Tibial nerve (tissue), 4 donors: Measurements from ENCODE around the gene STOX2. TPM values are rescaled to one million over a fixed set of nuclear protein-coding genes. Genes with fewer than 3 reads are reported as not detected.
A peak's percentile ranks its signal among the peaks of the same experiment; 100 is the strongest.

Experiments used
- DNase-seq, 2 donors: peaks; one replicate each; pipeline ENCODE4 v3.0.0-alpha.2; 2019; ENCODE audit warnings: low spot score in 2 of 2
- H3K27ac ChIP-seq, 4 donors: fragments of 200-600 bp; sonication (generic) in 3 of 4; one replicate each; pipeline ENCODE4 v1.5.1; 2017 to 2019; ENCODE audit warnings: mild to moderate bottlenecking in 1 of 4
- H3K27me3 ChIP-seq, 2 donors: fragments of 200-600 bp; sonication (generic) in 1 of 2; one replicate each; pipeline versions ENCODE4 v1.5.1 to v1.6.0; 2017 to 2019
- H3K36me3 ChIP-seq, 3 donors: fragments of 200-600 bp; sonication (generic); one replicate each; pipeline ENCODE4 v1.5.1; 2018 to 2019
- H3K4me1 ChIP-seq, 4 donors: fragments of 200-600 bp; sonication (generic) in 3 of 4; one replicate each; pipeline ENCODE4 v1.5.1; 2017 to 2019
- H3K4me3 ChIP-seq, 4 donors: fragments of 200-600 bp; sonication (generic) in 3 of 4; one replicate each; pipeline ENCODE4 v1.5.1; 2017 to 2019; ENCODE audit warnings: mild to moderate bottlenecking in 1 of 4, moderate library complexity in 1 of 4
- H3K9me3 ChIP-seq, 4 donors: fragments of 200-600 bp; sonication (generic) in 3 of 4; one replicate each; pipeline ENCODE4 v1.5.1; 2017 to 2019
- EP300 ChIP-seq, 2 donors: sonication (generic); formaldehyde crosslinking; IDR thresholded peaks; one replicate each; pipeline ENCODE4 v1.6.1; 2017; ENCODE audit warnings: antibody characterized with exemption in 2 of 2, mild to moderate bottlenecking in 1 of 2
- POLR2A ChIP-seq, 2 donors: fragments of 450-650 bp; IDR thresholded peaks; one replicate each; pipeline ENCODE4 v1.6.1; 2017; ENCODE audit warnings: antibody characterized with exemption in 2 of 2, mild to moderate bottlenecking in 2 of 2, moderate library complexity in 2 of 2
- WGBS, 2 donors: methylation state at CpG; one replicate each; pipeline ENCODE4 v1.1.5; 2018; 5-methylcytosine and 5-hydroxymethylcytosine counted together
- total RNA-seq, 4 donors: library from RNA; depleted of rRNA; stranded (reverse); fragments of >200 nt; gene quantifications; one replicate each; pipeline ENCODE4 v1.1.0, GENCODE V29; 2016
- TF ChIP-seq, protein P1 (sequence below), 5 experiments: fragments of 200-600 bp in 3 of 5; fragments of 450-650 bp in 2 of 5; sonication (generic) in 3 of 5; IDR thresholded peaks; one replicate each; pipeline ENCODE4 v1.5.1; 2016 to 2019; ENCODE audit warnings: antibody characterized with exemption in 5 of 5, mild to moderate bottlenecking in 3 of 5, moderate library complexity in 2 of 5

Gene STOX2
- total RNA-seq, 4 donors from 2014 or later: 11.9 to 28.6 (median 17.9) TPM

DNA sequence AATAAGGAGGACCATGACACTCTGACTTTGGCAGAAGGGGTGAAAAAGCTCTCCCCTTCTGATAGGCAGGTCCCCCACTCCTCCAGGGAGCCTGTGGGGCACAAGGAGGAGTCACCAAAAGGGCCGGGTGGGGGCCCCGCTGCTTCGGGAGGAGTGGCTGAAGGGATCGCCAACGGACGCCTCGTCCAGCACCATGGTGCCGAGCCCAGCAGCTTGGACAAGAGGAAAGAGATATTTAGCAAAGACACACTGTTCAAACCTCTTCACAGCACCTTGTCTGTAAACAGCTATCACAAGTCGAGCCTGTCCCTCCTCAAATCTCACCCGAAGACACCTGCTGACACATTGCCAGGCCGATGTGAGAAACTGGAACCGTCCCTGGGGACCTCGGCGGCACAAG lies 105.6 kb downstream of the STOX2 start:
- Histone ChIP-seq H3K36me3 (peaks cover 0 to 34% (median 0%) of the 10 kb centered on the region in 3 donors), H3K27ac (no peak overlapping the region), H3K9me3 (peaks cover 0 to 5% (median 0%) of the 10 kb centered on the region in 4 donors), H3K27me3 (no peaks in the 10 kb centered on the region), H3K4me3 (no peak overlapping the region), H3K4me1 (no peaks in the 10 kb centered on the region)
- 96 to 97% methylated on average over 14 of the region's 14 CpGs for WGBS, 2 donors
- TF ChIP-seq, protein P1, sequence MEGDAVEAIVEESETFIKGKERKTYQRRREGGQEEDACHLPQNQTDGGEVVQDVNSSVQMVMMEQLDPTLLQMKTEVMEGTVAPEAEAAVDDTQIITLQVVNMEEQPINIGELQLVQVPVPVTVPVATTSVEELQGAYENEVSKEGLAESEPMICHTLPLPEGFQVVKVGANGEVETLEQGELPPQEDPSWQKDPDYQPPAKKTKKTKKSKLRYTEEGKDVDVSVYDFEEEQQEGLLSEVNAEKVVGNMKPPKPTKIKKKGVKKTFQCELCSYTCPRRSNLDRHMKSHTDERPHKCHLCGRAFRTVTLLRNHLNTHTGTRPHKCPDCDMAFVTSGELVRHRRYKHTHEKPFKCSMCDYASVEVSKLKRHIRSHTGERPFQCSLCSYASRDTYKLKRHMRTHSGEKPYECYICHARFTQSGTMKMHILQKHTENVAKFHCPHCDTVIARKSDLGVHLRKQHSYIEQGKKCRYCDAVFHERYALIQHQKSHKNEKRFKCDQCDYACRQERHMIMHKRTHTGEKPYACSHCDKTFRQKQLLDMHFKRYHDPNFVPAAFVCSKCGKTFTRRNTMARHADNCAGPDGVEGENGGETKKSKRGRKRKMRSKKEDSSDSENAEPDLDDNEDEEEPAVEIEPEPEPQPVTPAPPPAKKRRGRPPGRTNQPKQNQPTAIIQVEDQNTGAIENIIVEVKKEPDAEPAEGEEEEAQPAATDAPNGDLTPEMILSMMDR (IDR thresholded peaks at IDR 0.05): no peak
- TF ChIP-seq EP300 (IDR thresholded peaks at IDR 0.05): no peak
- no peak for TF ChIP-seq POLR2A (IDR thresholded peaks at IDR 0.05)
- no peak for DNase-seq

DNA sequence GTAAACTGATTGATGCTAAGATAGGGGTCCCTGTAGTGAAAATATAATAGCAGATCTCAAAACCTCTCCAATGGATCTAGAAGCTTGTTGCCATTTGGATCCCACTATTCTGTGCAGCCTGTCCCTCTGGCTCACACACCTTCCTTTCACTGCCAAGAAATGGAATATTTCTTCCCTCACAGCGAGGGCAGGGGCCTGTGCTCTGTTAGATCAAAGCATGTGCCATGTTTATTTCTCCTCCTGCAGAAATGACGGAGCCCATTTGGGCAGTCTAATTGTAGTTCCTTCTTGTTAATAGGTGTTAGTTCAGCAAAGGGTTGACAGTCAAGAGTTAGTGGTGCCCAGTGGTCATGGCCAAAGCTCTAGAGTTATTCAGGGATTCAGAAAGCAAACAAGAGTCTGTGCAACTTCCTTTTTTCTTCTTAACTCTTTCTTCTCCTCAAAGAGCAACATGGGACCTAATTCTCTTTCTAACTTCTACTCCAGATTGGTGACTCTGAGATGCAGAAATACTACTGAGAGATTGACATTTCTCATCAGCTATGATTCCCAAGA lies 106.8 kb downstream of the STOX2 start:
- Histone ChIP-seq H3K4me1 (no peaks in the 10 kb centered on the region), H3K9me3 (peaks cover 0 to 5% (median 0%) of the 10 kb centered on the region in 4 donors), H3K36me3 (peaks cover 0 to 34% (median 0%) of the 10 kb centered on the region in 3 donors), H3K4me3 (no peak overlapping the region), H3K27me3 (no peaks in the 10 kb centered on the region), H3K27ac (no peak overlapping the region)
- TF ChIP-seq, protein P1 (IDR thresholded peaks at IDR 0.05): no peak
- TF ChIP-seq POLR2A (IDR thresholded peaks at IDR 0.05) (no peak), EP300 (IDR thresholded peaks at IDR 0.05) (no peak)
- WGBS, 2 donors: 71 to 75% methylated on average over 2 of the region's 2 CpGs
- no peak for DNase-seq

DNA sequence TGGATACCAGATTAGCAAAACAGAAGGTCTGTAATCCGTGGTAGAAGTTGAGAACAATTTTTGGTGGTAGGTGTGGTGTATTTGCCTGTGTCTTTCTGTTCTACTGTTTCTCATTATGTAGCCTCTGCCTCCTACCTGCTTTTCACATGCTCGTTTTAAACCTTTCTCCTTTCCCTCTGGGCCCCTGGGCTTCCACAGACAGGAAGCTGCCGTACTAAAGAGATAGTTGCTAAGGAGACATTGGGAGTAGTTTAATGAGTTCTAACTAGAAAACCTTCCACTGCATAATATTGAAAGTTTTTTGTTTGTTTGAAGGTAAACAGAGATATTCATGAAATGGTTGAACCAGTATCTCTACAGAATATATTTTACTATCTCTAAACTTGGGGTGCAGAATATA lies 107.8 kb downstream of the STOX2 start:
- 52 to 68% methylated on average over 3 of the region's 3 CpGs for WGBS, 2 donors
- no peak overlapping the region for H3K27ac ChIP-seq
- TF ChIP-seq EP300 (IDR thresholded peaks at IDR 0.05) (no peak), POLR2A (IDR thresholded peaks at IDR 0.05) (no peak)
- TF ChIP-seq, protein P1 (IDR thresholded peaks at IDR 0.05): no peak
- peaks cover 0 to 34% (median 0%) of the 10 kb centered on the region in 3 donors for H3K36me3 ChIP-seq
- no peaks in the 10 kb centered on the region for H3K4me1 ChIP-seq
- no peaks in the 10 kb centered on the region for H3K27me3 ChIP-seq
- no peak overlapping the region for H3K4me3 ChIP-seq
- peaks cover 0 to 5% (median 0%) of the 10 kb centered on the region in 4 donors for H3K9me3 ChIP-seq
- no peak for DNase-seq

DNA sequence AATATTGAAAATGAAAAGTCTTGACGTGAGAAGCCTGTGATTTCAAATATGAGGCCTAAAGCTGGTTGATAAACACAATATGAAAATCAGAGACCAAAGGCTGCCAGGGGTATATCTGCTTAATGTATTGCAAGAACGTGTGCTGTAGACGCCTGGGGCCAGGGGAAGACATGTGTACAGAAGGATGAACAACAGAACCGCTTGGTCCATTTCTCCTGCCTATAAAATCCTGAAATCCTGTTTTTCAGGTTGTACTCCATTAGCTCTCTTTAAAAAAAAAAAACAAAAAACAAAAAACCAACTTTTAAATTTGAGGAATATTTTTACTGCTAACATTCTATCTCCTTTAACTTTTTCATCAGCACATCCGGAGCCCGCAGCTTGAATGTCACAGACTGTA lies 109.2 kb downstream of the STOX2 start:
- Histone ChIP-seq H3K4me1 (no peaks in the 10 kb centered on the region), H3K9me3 (peaks cover 0 to 5% (median 0%) of the 10 kb centered on the region in 4 donors), H3K4me3 (no peak overlapping the region), H3K36me3 (peaks cover 0 to 37% (median 0%) of the 10 kb centered on the region in 3 donors), H3K27me3 (no peaks in the 10 kb centered on the region), H3K27ac (no peak overlapping the region)
- DNase-seq: no peak
- WGBS, 2 donors: 79 to 87% methylated on average over 6 of the region's 6 CpGs
- TF ChIP-seq EP300 (IDR thresholded peaks at IDR 0.05) (no peak), POLR2A (IDR thresholded peaks at IDR 0.05) (no peak)
- TF ChIP-seq, protein P1 (IDR thresholded peaks at IDR 0.05): no peak

DNA sequence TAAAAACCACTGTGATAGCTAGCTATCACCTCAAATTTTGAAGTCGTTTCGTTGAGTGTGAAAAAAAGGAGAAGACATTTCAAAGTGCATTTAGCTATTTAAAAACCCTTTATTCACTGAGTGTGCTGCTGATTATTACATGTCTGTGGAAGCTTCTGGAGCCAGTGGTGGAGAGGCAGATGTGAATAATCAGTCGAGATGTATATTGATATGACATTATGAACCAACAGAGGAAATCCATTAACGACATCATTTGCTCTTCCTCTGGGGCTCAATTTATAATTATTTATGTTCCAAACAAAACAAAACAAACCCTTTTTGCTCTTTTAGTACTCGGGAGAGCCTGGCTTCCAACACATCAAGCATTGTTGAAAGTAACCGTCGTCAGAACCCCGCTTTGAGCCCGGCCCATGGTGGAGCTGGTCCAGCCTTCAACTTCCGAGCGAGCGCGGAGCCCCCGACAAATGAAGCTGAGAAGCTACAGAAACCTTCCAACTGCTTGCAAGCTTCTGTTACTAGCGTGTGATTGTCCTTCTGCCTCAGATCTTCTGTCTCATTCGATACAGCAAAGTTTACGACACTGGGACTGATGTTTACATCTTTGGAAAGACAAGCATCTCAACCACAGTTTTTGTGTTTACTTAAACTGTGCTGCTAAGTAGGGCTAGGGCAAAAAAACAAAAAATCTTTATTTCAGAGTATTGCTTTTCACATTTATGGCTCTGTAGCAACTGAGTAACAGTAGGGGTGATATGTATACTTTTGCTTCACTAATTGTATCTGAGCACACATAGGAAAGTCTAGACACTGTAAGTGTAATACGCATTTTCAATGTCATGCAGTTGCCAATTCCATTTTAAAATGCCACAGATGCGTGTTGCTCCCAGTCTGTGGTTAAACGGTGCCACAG lies 111.9 kb downstream of the STOX2 start:
- 59 to 63% methylated on average over 20 of the region's 20 CpGs for WGBS, 2 donors
- DNase-seq: no peak
- Histone ChIP-seq H3K4me1 (no peaks in the 10 kb centered on the region), H3K36me3 (peaks cover 0 to 10% (median 0%) of the 10 kb centered on the region in 3 donors), H3K9me3 (no peaks in the 10 kb centered on the region), H3K4me3 (no peak overlapping the region), H3K27me3 (no peaks in the 10 kb centered on the region), H3K27ac (peak overlapping the region in 1 of 4 donors; percentile 10)
- no peak for TF ChIP-seq POLR2A (IDR thresholded peaks at IDR 0.05)
- no peak for TF ChIP-seq EP300 (IDR thresholded peaks at IDR 0.05)
- TF ChIP-seq, protein P1 (IDR thresholded peaks at IDR 0.05): no peak
